VCaP (cell line): ENCODE results near the gene PSEN2.

Source experiments
- H3K27ac ChIP-seq: fragments of 450-650 bp; 2 replicates; pipeline ENCODE4 v1.5.1; 2017
- TF ChIP-seq, protein P1 (sequence below): fragments of 450-650 bp; conservative IDR thresholded peaks from 2 replicates; pipeline ENCODE4 v1.5.1; 2017; ENCODE audit warnings: mild to moderate bottlenecking, moderate library complexity

The PSEN2 gene

DNA sequence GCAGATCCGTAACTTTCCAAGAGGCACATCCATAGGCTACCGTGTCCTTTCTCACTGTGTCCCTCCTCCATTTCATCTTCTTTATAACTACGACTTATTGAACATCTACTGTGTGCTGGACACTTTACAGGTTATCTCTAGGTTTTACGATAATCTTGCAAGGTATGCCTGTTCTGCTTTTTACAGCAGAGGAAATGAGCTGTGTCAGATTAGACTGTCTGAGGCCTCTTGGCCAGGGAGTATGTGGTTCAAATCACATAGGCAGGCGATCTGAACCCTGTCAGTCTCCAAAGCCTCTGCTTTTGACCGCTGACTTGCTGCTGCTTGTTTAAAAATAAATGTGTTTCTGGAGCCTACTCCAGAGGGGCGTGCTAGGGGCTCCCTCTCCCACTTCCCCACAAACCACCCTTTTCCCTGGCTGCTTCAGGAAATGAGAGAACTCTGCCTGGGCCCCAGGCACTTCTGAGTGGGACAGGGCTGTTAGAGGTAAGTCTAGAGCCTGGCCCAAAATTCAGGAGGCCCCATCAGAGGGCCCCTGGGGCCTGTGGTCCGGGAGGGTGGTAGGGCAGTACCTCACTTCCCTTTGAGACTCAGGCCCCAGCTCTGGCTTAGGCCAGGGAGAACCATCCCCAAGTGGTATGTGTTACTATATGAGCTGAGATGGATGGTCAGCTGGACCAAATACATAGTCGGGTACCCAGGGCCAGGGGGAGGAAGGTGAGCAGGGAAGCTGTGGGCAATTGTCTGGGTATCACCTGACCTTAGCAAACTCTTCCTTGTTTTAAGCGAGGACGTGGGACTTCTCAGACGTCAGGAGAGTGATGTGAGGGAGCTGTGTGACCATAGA lies 4.4 kb downstream of the PSEN2 start:
- TF ChIP-seq, protein P1, sequence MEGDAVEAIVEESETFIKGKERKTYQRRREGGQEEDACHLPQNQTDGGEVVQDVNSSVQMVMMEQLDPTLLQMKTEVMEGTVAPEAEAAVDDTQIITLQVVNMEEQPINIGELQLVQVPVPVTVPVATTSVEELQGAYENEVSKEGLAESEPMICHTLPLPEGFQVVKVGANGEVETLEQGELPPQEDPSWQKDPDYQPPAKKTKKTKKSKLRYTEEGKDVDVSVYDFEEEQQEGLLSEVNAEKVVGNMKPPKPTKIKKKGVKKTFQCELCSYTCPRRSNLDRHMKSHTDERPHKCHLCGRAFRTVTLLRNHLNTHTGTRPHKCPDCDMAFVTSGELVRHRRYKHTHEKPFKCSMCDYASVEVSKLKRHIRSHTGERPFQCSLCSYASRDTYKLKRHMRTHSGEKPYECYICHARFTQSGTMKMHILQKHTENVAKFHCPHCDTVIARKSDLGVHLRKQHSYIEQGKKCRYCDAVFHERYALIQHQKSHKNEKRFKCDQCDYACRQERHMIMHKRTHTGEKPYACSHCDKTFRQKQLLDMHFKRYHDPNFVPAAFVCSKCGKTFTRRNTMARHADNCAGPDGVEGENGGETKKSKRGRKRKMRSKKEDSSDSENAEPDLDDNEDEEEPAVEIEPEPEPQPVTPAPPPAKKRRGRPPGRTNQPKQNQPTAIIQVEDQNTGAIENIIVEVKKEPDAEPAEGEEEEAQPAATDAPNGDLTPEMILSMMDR: no peak
- H3K27ac ChIP-seq: 0 out of 2 replicates have a peak overlapping the region, but pooled peaks have one; percentile 5

DNA sequence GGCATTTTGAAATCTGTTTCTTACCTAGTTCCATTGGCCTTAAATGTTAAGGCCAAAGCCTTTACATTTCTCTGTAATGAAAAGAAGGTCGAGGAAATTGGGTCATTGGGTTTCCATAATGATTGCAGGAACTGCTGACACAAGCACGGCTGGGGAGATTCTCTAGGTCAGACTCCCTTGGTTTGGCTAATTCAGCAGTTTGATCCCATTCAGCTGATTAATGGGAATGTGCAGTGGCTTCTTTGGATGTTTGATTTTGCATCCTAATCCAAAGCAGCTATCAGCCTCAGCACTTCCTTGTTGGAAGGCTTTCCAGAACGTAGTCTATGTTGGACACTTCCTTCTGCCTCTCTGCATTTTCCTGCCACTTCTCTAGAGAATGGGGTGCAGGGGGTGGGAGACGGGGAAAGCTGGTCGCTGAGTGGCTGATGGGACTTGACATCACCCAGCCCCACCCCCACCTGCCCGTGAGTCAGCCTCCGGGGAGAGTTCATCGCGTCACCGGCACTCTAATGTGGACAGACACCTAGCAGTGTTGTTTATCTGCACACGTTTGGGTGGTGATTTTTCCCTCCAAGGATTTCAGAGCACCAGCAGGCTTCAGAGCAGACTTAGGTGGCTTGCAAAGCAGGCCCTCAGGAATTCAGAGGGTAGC lies 5.4 kb downstream of the PSEN2 start:
- no peak overlapping the region for H3K27ac ChIP-seq
- TF ChIP-seq, protein P1: no peak

DNA sequence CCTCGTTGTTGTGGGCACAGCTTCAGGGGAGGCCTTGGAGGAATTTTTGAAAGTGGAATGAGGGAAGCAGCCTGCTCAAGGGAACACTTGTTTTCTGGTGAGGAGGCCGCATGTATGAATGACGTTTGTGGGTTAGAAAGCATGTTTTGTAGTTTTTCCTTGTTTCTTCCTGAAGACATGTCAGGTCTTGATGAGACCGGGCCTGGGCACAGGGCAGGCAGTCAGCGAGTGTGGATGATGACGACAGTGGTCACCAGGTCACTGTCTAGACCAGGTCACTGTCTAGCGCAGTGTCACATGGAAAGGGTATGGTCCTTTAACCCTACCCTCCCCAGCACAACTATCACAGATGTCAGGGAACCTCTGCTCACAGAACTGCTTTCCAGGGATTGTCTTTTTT lies 7.3 kb downstream of the PSEN2 start:
- no peak overlapping the region for H3K27ac ChIP-seq
- TF ChIP-seq, protein P1: no peak

DNA sequence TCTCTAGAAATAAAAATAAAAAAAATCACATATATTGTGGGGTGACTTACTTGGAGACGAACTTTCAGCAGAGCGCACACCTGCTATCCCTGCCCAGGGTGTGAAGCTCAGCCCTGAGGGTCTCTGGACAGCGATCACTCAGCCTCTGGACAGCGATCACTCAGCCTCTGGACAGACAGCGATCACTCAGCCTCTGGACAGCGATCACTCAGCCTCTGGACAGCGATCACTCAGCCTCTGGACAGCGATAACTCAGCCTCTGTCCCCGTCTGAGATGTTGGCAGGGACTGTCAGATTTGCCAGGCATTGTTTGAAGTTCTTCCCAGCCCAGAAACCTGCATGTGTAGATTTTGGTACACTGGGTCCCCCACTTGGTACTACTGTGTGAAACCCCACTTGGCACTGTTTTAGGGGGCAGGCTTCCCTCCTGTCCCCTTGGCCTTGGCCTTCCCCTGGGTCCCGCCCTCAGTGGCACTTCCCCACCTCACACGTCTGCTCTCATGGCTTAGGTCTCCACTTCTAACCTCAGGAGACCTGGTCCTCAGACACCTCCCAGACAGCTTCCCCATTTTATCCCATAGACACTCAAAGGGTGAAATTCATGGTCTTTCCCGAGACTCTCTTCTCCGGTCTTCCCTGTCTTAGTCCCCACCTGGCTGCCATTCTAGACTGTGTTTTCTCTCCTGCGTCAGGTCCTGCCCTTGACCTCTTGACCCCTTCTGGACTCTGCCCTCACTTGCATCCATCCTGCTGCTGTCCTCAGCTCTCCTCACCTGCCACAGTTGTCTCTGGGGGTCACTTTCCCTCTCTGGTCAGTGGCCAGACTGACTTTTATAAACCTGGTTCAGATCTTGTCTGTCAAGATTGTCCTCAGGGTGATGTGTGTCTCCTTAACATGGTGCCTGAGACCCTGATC lies 10.2 kb downstream of the PSEN2 start:
- TF ChIP-seq, protein P1: no peak

DNA sequence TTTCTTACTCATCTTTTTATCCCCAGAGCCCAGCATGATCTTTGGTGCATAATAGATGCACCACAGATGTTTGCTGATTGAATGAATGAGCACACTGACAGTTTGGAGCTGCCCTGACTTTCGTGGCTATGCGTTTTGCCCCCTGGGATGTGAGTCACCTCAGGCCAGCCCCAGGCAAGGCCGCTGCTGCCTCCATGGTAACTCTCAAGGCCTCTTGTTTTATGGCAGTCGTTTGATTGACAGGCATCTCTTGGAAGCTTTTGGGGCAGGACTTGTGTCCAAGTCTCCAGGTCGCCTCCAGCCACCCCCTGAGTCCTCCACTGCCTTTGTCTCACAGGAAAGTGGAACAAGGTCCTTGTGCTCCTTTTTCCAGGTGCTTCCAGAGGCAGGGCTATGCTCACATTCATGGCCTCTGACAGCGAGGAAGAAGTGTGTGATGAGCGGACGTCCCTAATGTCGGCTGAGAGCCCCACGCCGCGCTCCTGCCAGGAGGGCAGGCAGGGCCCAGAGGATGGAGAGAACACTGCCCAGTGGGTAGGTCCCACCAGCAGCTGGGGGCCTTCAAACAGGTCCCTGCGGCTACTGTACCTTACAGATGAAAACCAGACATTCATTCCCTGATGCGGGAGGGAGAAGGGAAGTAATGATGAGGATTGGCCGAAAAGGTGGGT lies 11.2 kb downstream of the PSEN2 start:
- H3K27ac ChIP-seq: peak overlapping the region; percentile 96; the same call in 1 of the 2 replicates
- TF ChIP-seq, protein P1: no peak

More for the DNA sequence above, 10.2 kb downstream of the PSEN2 start:
- H3K27ac ChIP-seq: no peak overlapping the region

DNA sequence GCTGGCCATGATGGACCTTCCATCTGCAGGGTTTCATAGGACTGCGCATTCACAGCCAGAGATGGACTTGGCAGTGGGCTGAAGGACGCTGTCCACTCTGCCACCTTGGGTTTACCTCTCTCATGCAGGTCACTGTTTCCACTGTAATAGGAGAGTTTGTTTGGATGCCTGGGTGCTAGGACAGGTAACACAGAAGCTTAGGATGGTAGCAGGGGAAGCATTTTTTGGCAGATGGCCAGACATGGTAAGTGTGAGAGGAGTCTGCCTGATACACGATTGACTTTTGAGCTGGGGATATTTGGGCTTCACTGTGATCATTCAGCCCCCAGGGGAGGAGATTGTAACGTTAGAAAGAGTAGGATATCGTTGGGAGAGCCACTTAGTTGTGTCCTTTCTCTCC lies 11.8 kb downstream of the PSEN2 start:
- peak overlapping the region; percentile 96 for H3K27ac ChIP-seq
- TF ChIP-seq, protein P1: no peak
